Ishikawa (cell line): ENCODE data around the gene EPHA6.

Experiments
- CEBPB ChIP-seq: IDR thresholded peaks from 2 replicates; pipeline ENCODE4 v1.6.1; 2012
- CREB1 ChIP-seq: IDR thresholded peaks from 2 replicates; pipeline ENCODE4 v1.6.1; 2012; ENCODE audit warnings: low read depth
- EGR1 ChIP-seq: IDR thresholded peaks from 2 replicates; pipeline ENCODE4 v1.6.1; 2012
- EP300 ChIP-seq: IDR thresholded peaks from 2 replicates; pipeline ENCODE4 v1.6.1; 2012; ENCODE audit warnings: borderline replicate concordance
- FOXM1 ChIP-seq: IDR thresholded peaks from 2 replicates; pipeline ENCODE4 v1.6.1; 2012; ENCODE audit warnings: low read depth, borderline replicate concordance
- NFIC ChIP-seq: IDR thresholded peaks from 2 replicates; pipeline ENCODE4 v1.6.1; 2012
- RAD21 ChIP-seq: IDR thresholded peaks from 2 replicates; pipeline ENCODE4 v1.6.1; 2012; ENCODE audit warnings: low read depth
- TAF1 ChIP-seq: IDR thresholded peaks from 2 replicates; pipeline ENCODE4 v1.6.1; 2012; ENCODE audit warnings: low read depth, mild to moderate bottlenecking
- TCF12 ChIP-seq: IDR thresholded peaks from 2 replicates; pipeline ENCODE4 v1.6.1; 2012; ENCODE audit warnings: low read depth
- TEAD4 ChIP-seq: IDR thresholded peaks from 2 replicates; pipeline ENCODE4 v1.6.1; 2012
- YY1 ChIP-seq: IDR thresholded peaks from 2 replicates; pipeline ENCODE4 v1.6.1; 2012; ENCODE audit warnings: low read depth
- ZBTB7A ChIP-seq: IDR thresholded peaks from 2 replicates; pipeline ENCODE4 v1.6.1; 2012; ENCODE audit warnings: low read depth
- TF ChIP-seq, protein P1 (sequence below): IDR thresholded peaks from 2 replicates; pipeline ENCODE4 v1.6.1; 2012
- TF ChIP-seq, protein P2 (sequence below): IDR thresholded peaks from 2 replicates; pipeline ENCODE4 v1.6.1; 2012; ENCODE audit warnings: low read depth, mild to moderate bottlenecking
- TF ChIP-seq, protein P3 (sequence below): IDR thresholded peaks from 2 replicates; pipeline ENCODE4 v1.6.1; 2012

EPHA6 gene

DNA sequence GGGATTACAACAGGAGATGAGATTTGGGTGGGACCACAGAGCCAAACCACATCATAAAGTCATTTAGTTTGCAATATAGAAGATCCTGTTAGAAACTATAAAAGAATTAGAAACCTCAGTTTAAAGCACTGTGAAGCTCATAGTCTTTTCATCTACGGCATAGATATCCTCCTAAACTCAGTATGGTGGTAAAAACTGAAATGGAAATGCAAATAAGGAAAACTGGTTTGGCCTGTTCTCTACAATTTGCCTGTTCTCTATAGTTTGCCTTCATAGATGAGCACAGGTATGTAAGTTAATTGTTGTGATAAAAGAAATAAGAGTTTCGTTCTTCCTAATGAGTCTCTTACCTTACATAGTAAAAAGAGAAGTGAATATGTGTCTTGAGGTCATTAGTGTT is 618.5 kb downstream of the EPHA6 start:
- TF ChIP-seq, protein P1, sequence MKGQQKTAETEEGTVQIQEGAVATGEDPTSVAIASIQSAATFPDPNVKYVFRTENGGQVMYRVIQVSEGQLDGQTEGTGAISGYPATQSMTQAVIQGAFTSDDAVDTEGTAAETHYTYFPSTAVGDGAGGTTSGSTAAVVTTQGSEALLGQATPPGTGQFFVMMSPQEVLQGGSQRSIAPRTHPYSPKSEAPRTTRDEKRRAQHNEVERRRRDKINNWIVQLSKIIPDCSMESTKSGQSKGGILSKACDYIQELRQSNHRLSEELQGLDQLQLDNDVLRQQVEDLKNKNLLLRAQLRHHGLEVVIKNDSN, result no peak
- TF ChIP-seq, protein P2, sequence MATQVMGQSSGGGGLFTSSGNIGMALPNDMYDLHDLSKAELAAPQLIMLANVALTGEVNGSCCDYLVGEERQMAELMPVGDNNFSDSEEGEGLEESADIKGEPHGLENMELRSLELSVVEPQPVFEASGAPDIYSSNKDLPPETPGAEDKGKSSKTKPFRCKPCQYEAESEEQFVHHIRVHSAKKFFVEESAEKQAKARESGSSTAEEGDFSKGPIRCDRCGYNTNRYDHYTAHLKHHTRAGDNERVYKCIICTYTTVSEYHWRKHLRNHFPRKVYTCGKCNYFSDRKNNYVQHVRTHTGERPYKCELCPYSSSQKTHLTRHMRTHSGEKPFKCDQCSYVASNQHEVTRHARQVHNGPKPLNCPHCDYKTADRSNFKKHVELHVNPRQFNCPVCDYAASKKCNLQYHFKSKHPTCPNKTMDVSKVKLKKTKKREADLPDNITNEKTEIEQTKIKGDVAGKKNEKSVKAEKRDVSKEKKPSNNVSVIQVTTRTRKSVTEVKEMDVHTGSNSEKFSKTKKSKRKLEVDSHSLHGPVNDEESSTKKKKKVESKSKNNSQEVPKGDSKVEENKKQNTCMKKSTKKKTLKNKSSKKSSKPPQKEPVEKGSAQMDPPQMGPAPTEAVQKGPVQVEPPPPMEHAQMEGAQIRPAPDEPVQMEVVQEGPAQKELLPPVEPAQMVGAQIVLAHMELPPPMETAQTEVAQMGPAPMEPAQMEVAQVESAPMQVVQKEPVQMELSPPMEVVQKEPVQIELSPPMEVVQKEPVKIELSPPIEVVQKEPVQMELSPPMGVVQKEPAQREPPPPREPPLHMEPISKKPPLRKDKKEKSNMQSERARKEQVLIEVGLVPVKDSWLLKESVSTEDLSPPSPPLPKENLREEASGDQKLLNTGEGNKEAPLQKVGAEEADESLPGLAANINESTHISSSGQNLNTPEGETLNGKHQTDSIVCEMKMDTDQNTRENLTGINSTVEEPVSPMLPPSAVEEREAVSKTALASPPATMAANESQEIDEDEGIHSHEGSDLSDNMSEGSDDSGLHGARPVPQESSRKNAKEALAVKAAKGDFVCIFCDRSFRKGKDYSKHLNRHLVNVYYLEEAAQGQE, result no peak
- TF ChIP-seq EGR1 (no peak), TAF1 (no peak), YY1 (no peak), EP300 (no peak), RAD21 (no peak), ZBTB7A (no peak), FOXM1 (no peak), TCF12 (no peak), NFIC (no peak), CEBPB (no peak), TEAD4 (no peak), CREB1 (no peak)
- TF ChIP-seq, protein P3, sequence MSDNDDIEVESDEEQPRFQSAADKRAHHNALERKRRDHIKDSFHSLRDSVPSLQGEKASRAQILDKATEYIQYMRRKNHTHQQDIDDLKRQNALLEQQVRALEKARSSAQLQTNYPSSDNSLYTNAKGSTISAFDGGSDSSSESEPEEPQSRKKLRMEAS, result no peak

DNA sequence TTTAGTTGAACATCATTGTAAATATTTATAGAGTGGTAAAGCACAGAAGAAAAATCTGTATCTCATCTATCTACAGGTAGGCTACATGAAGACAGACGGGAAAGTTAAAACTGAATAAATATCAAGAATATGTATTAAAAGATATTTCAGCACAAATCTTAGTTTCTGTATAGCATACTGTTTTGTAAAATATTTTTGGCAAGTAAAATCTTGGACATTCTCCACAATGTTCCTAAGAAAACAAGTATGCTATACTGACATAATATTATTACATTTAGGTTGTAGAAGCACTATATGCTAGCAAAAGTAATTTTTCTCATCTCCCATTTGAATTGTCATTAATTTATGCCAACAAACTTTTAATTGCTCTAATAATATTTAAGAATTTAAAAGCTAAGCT is 623.7 kb downstream of the EPHA6 start:
- TF ChIP-seq, protein P2, result no peak
- TF ChIP-seq CEBPB (no peak), ZBTB7A (no peak)

DNA sequence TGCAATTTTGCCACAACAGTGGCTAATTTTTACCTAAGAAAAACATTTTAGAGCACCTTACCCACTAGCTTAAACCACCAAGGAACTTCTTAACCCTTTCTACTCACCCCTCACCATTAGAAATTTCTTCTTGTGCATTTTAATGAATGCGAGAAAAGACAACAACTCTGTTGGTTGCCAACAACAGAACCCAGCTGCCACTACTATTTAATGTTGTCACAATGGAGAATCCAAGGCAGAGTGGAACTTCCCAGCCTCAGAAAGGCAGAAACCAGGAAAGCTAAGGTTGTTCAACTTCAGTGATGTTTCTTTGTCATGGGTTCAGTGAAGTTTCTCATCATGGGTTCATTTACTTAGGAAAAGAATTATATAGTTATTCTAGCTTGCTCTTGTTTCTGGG is 625.0 kb downstream of the EPHA6 start:
- TF ChIP-seq TCF12 (no peak), EGR1 (no peak), RAD21 (no peak), ZBTB7A (no peak), TAF1 (no peak), EP300 (no peak), TEAD4 (no peak)
- TF ChIP-seq, protein P3, result no peak

DNA sequence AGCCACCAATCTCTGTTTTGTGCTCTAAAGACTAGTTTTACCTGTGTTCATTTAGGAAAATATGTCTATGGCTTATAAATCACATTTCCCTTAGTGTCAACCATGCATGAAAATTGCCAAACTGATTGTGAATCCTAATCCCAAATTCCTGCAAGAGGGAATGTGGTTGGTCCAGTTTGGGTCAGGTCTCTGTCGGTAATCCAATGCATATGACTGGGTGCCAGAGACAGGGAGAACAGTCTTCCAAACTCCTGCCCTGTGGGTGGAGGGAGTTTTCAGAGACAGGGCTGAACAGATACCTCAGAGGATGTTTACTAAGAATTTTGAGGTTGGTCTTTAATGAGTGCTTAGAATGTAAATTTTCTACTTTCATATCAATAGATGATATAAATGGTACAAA is 649.6 kb downstream of the EPHA6 start:
- TF ChIP-seq EGR1, result no peak
- no peak for TF ChIP-seq FOXM1
- TF ChIP-seq, protein P3, result no peak
- TF ChIP-seq, protein P1, result no peak
- TF ChIP-seq RAD21, result no peak
- no peak for TF ChIP-seq EP300
- no peak for TF ChIP-seq CREB1
- TF ChIP-seq, protein P2, result no peak
- TF ChIP-seq CEBPB, result no peak
- no peak for TF ChIP-seq NFIC

DNA sequence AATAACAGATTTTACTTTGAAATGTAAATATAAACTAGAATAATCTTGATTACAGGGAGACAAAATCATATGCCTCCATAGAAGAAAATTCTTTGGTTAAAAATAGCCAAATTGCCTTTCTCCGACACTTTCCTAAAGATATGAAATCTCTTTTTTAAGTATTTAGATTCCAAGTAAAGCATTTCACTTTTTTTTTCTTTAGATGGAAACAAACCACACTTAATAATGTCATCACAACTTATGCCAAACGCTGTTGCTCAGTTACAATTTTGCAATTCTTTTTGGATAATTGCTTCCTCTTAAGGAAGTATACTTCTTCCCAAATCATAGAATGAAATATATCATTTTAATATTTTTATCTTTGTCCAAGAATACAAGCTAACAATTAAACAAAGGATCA is 656.1 kb downstream of the EPHA6 start:
- TF ChIP-seq, protein P1, result no peak
- TF ChIP-seq RAD21 (no peak), EP300 (no peak), NFIC (no peak), TEAD4 (no peak), YY1 (no peak)
- TF ChIP-seq, protein P3, result no peak
- TF ChIP-seq, protein P2, result no peak
